NB4 (cell line): ENCODE results near the gene SLC46A3.
"Not testable (repeated sequence)": the region's sequence is repeated elsewhere in the genome, so short reads cannot be mapped to it uniquely, and the experiment has no call there.

Experiments used
- DNase-seq: peaks from one replicate; pipeline ENCODE4 v3.0.0; 2010; ENCODE audit warnings: low read depth
- H3K4me3 ChIP-seq: one replicate; pipeline ENCODE4 v1.5.1; 2011; ENCODE audit warnings: mild to moderate bottlenecking, low read depth, low read length, moderate library complexity
- CTCF ChIP-seq: IDR thresholded peaks from one replicate; pipeline ENCODE4 v1.5.1; 2012; ENCODE audit warnings: low read depth, low read length
- MAX ChIP-seq: IDR thresholded peaks from 2 replicates; pipeline ENCODE4 v1.6.1; 2011; ENCODE audit warnings: low read depth, low read length
- MYC ChIP-seq: IDR thresholded peaks from 2 replicates; pipeline ENCODE4 v1.6.1; 2011; ENCODE audit warnings: low read depth, low read length
- POLR2A ChIP-seq: IDR thresholded peaks from 2 replicates; pipeline ENCODE4 v1.6.1; 2011; ENCODE audit warnings: mild to moderate bottlenecking; ENCODE audit not compliant: insufficient read length; ENCODE audit errors: extremely low read depth

SLC46A3 gene

GRCh38 chr13:28746287-28746612 is 27.5 kb upstream of the SLC46A3 start:
- no peak overlapping the region for H3K4me3 ChIP-seq
- DNase-seq = no peak
- TF ChIP-seq MYC = no peak
- no peak for TF ChIP-seq MAX
- no peak for TF ChIP-seq POLR2A
- TF ChIP-seq CTCF = no peak

GRCh38 chr13:28744656-28745055 is 25.9 kb upstream of the SLC46A3 start:
- TF ChIP-seq POLR2A (no peak), MYC (no peak)
- no peak for DNase-seq
- no peak overlapping the region for H3K4me3 ChIP-seq

GRCh38 chr13:28744091-28744536 is 25.3 kb upstream of the SLC46A3 start:
- DNase-seq = no peak
- no peak for TF ChIP-seq POLR2A
- TF ChIP-seq CTCF = no peak
- TF ChIP-seq MYC = no peak
- no peak for TF ChIP-seq MAX

GRCh38 chr13:28743499-28744083 is 24.8 kb upstream of the SLC46A3 start:
- no peak for DNase-seq
- no peak overlapping the region for H3K4me3 ChIP-seq
- no peak for TF ChIP-seq MAX

More at GRCh38 chr13:28744091-28744536, 25.3 kb upstream of the SLC46A3 start:
- no peak overlapping the region for H3K4me3 ChIP-seq

- TF ChIP-seq POLR2A (no peak), CTCF (no peak), MAX (no peak), MYC (no peak)
- H3K4me3 ChIP-seq = no peak overlapping the region
- DNase-seq = no peak
Observed at GRCh38 chr13:28743020-28743419, 24.2 kb upstream of the SLC46A3 start.

- DNase-seq, H3K4me3 ChIP-seq: not testable (repeated sequence)
Observed at GRCh38 chr13:28742445-28742844, 23.7 kb upstream of the SLC46A3 start.

- TF ChIP-seq CTCF (no peak), POLR2A (no peak), MAX (no peak), MYC (no peak)
- DNase-seq = no peak
- H3K4me3 ChIP-seq = no peak overlapping the region
Observed at GRCh38 chr13:28741084-28741491, 22.3 kb upstream of the SLC46A3 start.
